ENCODE results near the gene ZFP36L2.

DNA sequence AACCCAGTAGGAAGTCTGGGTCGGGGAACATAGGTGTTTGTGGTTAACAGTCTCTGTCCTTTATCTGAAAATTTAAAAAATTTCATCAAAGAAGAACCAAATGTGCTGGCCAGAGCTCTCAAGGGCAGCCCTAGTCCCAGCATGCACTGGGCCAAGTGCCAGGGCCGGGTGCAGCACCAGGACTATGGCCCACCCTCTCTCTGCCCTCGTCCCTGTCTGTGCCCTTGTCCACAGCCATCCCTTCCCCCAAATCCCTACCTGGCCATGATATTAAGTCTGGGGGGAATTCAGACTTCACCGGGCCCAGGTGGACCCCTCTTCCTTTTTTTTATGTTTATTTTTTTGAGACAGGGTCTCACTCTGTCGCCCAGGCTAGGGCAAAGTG, 14.4 kb upstream of the ZFP36L2 start:
- TF ChIP-seq POLR2A (IDR thresholded peaks at IDR 0.05; ENCODE audit: low read depth, low read length) (no peak), POLR2AphosphoS5 (IDR thresholded peaks at IDR 0.05; ENCODE audit: low read depth, low read length) (no peak)

Data from GM12892 (cell line).